Subcutaneous abdominal adipose tissue (tissue), 5 donors: ENCODE data around the gene MICAL1.
"Not testable (repeated sequence)": the region's sequence is repeated elsewhere in the genome, so short reads cannot be mapped to it uniquely, and the experiment has no call there.

Experiments used
- H3K27ac ChIP-seq: one replicate; pipeline ENCODE4 v1.7.0; 2013; ENCODE audit warnings: low read depth, mild to moderate bottlenecking, inconsistent platforms, low read length, moderate library complexity
- H3K27me3 ChIP-seq, 5 donors: one replicate each; pipeline ENCODE4 v1.7.0; 2013; ENCODE audit warnings: low read length in 5 of 5, inconsistent platforms in 1 of 5; ENCODE audit not compliant: control insufficient read depth in 5 of 5, insufficient read depth in 4 of 5
- H3K36me3 ChIP-seq, 5 donors: one replicate each; pipeline ENCODE4 v1.7.0; 2013; ENCODE audit warnings: low read length in 5 of 5; ENCODE audit not compliant: control insufficient read depth in 5 of 5, insufficient read depth in 5 of 5
- H3K4me1 ChIP-seq, 5 donors: one replicate each; pipeline ENCODE4 v1.7.0; 2013; ENCODE audit warnings: low read length in 5 of 5, mild to moderate bottlenecking in 3 of 5, moderate library complexity in 1 of 5; ENCODE audit not compliant: control insufficient read depth in 5 of 5, insufficient read depth in 5 of 5
- H3K4me3 ChIP-seq, 5 donors: one replicate each; pipeline ENCODE4 v1.7.0; 2013; ENCODE audit warnings: low read length in 5 of 5, low read depth in 1 of 5
- H3K9ac ChIP-seq, 5 donors: one replicate each; pipeline ENCODE4 v1.7.0; 2013; ENCODE audit warnings: low read length in 5 of 5, mild to moderate bottlenecking in 4 of 5, moderate library complexity in 3 of 5
- H3K9me3 ChIP-seq, 5 donors: one replicate each; pipeline ENCODE4 v1.7.0; 2013; ENCODE audit warnings: low read length in 5 of 5; ENCODE audit not compliant: control insufficient read depth in 5 of 5
- donor health status: healthy.
- donor health status: healthy.
- donor health status: healthy.
- donor health status: healthy.
- donor health status: healthy.

MICAL1 gene

DNA sequence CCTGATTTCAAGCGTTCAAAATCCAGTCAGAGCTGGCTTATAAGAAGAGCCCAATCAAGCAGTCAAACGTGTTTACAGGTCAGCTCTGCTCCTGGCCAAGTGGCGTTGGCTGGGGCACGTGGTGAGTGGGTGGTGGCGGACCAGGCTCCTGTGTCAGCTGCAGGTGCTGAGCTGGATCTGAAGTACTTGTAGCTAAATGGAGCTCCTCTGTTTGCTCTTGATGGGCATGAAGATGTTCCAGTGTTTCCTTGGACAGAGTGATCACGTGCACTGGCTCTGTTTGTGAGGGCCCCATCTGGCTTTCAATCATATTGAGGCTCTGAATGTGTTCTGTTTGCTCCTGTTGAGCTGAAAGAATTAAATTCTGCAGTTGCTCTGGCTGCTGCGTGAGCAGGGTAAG lies 10.2 kb upstream of the MICAL1 start:
- no peaks in the 10 kb centered on the region for H3K4me1 ChIP-seq
- H3K4me3 ChIP-seq, result no peak overlapping the region

GRCh38 chr6:109461733-109462526 lies 6.4 kb upstream of the MICAL1 start:
- Histone ChIP-seq H3K36me3 (peaks cover 19 to 41% (median 32%) of the 10 kb centered on the region in 5 donors), H3K9me3 (no peaks in the 10 kb centered on the region), H3K9ac (no peak overlapping the region), H3K27ac (no peak overlapping the region), H3K4me3 (no peak overlapping the region), H3K27me3 (no peaks in the 10 kb centered on the region), H3K4me1 (peaks cover 0 to 9% (median 3%) of the 10 kb centered on the region in 5 donors)

More for the DNA sequence above, 10.2 kb upstream of the MICAL1 start:
- H3K9me3 ChIP-seq, result no peaks in the 10 kb centered on the region
- no peak overlapping the region for H3K27ac ChIP-seq
- H3K9ac ChIP-seq, result no peak overlapping the region
- H3K36me3 ChIP-seq, result peaks cover 25 to 73% (median 59%) of the 10 kb centered on the region in 5 donors
- H3K27me3 ChIP-seq, result no peaks in the 10 kb centered on the region

GRCh38 chr6:109461205-109461604 lies 5.6 kb upstream of the MICAL1 start:
- H3K27ac ChIP-seq, result not testable (repeated sequence)
- peaks cover 16 to 36% (median 29%) of the 10 kb centered on the region in 5 donors for H3K36me3 ChIP-seq

DNA sequence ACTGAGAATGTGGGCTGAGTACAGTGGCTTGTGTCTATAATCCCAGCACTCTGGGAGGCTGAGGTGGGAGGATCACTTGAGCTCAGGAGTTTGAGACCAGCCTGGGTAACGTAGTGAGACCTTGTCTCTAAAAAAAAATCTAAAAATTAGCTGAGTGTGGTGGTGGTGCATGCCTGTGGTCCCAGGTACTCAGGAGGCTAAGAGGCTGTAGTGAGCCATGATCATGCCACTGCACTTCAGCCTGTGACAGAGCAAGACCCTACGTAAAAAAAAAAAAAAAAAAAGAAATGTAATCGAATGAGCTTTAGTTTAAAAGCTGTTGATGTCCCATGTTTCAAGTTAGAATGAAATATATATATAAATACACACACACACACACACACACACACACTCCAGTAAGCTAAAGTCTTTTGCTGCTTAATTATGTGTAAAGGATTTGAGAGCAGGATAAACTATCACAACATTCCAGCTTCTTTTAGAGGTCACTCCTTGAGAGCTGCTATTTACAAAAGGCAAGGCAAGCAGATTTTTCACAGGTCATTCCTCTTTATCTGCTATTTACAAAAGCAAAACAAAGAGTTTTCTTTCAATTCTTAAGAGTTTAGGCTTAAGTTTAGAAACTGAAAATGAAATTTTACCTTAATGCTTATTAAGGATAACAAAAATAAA lies 4.7 kb upstream of the MICAL1 start:
- H3K36me3 ChIP-seq, result peaks cover 11 to 27% (median 20%) of the 10 kb centered on the region in 5 donors
- no peak overlapping the region for H3K27ac ChIP-seq
- no peaks in the 10 kb centered on the region for H3K9me3 ChIP-seq
- no peak overlapping the region for H3K9ac ChIP-seq
- no peaks in the 10 kb centered on the region for H3K27me3 ChIP-seq
- H3K4me1 ChIP-seq, result peaks cover 0 to 23% (median 18%) of the 10 kb centered on the region in 5 donors
- H3K4me3 ChIP-seq, result no peak overlapping the region

More at GRCh38 chr6:109461205-109461604, 5.6 kb upstream of the MICAL1 start:
- not testable (repeated sequence) for H3K27me3 ChIP-seq, H3K9me3 ChIP-seq, H3K9ac ChIP-seq, H3K4me3 ChIP-seq
- H3K4me1 ChIP-seq, result peaks cover 0 to 16% (median 10%) of the 10 kb centered on the region in 5 donors

DNA sequence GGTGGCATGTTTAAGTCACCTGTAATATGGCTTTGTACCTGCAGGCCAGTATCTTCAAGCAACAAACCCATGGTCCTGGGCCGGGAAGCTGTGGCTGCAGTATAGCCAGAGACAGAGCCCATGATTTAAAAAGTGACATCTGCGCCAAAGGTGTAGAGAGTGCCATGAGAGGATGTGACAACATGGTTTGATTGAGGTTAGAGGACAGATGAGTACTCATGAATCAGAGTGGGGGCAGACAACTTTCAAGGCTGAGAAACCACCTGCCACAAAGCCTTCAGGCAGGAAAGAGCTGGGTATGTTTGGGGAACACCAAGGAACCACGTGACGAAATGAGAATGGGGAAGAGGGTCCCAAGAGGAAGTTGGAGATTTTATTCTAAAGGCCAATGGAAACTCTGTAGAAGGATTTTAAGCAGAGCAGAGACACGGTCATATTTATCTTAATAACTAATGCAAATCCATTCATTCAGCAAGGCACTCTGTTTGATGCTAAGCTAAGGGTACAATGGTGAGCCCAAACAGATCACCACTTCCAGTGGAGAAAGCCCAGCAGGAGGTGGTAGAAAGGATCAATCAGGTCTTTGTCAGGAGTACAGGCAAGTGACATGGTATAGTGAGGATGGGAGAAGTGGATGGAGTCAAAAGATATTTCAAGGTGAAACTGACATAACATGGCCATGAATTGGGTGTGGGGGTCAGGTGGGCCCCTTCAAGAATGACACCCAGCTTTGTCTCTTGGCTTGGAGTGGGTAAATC lies 3.4 kb upstream of the MICAL1 start:
- H3K9me3 ChIP-seq, result no peaks in the 10 kb centered on the region
- H3K36me3 ChIP-seq, result peaks cover 7 to 17% (median 11%) of the 10 kb centered on the region in 5 donors
- H3K27me3 ChIP-seq, result peaks cover 0 to 2% (median 0%) of the 10 kb centered on the region in 5 donors
- H3K27ac ChIP-seq, result no peak overlapping the region
- H3K9ac ChIP-seq, result no peak overlapping the region
- peaks cover 2 to 37% (median 31%) of the 10 kb centered on the region in 5 donors for H3K4me1 ChIP-seq
- H3K4me3 ChIP-seq, result no peak overlapping the region

DNA sequence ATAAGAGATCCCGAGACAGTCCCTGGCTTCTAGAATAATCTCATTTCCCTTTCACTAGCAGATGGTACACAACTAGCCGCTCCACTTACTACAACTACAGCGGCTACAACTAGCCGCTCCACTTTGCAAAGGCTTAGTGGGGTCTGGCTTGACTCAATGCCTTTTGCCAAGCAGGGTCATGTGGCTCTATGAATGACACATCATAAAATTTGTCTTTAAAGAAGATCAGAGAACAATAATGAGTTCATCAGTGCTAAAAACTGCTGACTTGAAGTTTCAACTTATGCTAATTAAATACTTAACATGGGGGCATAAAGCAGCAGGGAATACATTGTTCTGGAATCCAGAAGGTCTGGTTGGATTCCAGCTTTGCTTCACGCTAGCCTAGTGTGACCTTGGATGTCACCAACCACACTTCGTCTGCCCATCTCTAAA lies 2.0 kb upstream of the MICAL1 start:
- Histone ChIP-seq H3K4me3 (peak overlapping the region in 1 of 5 donors; percentile 80), H3K36me3 (peaks cover 5 to 13% (median 8%) of the 10 kb centered on the region in 5 donors), H3K27ac (peak overlapping the region; percentile 39), H3K9me3 (no peaks in the 10 kb centered on the region), H3K4me1 (peaks cover 2 to 42% (median 34%) of the 10 kb centered on the region in 5 donors), H3K9ac (no peak overlapping the region), H3K27me3 (peaks cover 0 to 2% (median 0%) of the 10 kb centered on the region in 5 donors)

- Histone ChIP-seq H3K9me3 (no peaks in the 10 kb centered on the region), H3K27ac (peak overlapping the region; percentile 49), H3K4me1 (peaks cover 2 to 42% (median 34%) of the 10 kb centered on the region in 5 donors), H3K4me3 (peak overlapping the region; percentile 63 to 92 (median 80)), H3K9ac (peak overlapping the region in 1 of 5 donors; percentile 48), H3K27me3 (peaks cover 0 to 2% (median 0%) of the 10 kb centered on the region in 5 donors), H3K36me3 (peaks cover 2 to 13% (median 3%) of the 10 kb centered on the region in 5 donors)
Observed at GRCh38 chr6:109456710-109457561, 1.4 kb upstream of the MICAL1 start.

- Histone ChIP-seq H3K9me3 (no peaks in the 10 kb centered on the region), H3K27me3 (peaks cover 0 to 2% (median 0%) of the 10 kb centered on the region in 5 donors), H3K27ac (peak overlapping the region; percentile 49), H3K4me3 (peak overlapping the region; percentile 63 to 92 (median 80)), H3K4me1 (peaks cover 2 to 42% (median 34%) of the 10 kb centered on the region in 5 donors), H3K9ac (peak overlapping the region in 4 of 5 donors; percentile 36 to 68 (median 54)), H3K36me3 (peaks cover 0 to 16% (median 2%) of the 10 kb centered on the region in 5 donors)
Observed at GRCh38 chr6:109456111-109456583, 575 bp upstream of the MICAL1 start.
